Trophoblast cell (in vitro differentiated cells and primary cell): Measurements from ENCODE around the gene TMEM150A.
A peak's percentile ranks its signal among the peaks of the same experiment; 100 is the strongest.

Source experiments
- DNase-seq, 2 donors: peaks; one replicate each; pipeline ENCODE4 v3.0.0-alpha.2; 2016
- H2AFZ ChIP-seq: 2 replicates; pipeline ENCODE4 v1.6.1; 2013; ENCODE audit warnings: low read length, moderate library complexity, mild to moderate bottlenecking; ENCODE audit not compliant: insufficient read depth, poor library complexity
- H2AK5ac ChIP-seq: 2 replicates; pipeline ENCODE4 v1.6.1; 2013; ENCODE audit warnings: mild to moderate bottlenecking, low read length
- H2BK120ac ChIP-seq: 2 replicates; pipeline ENCODE4 v1.6.1; 2013; ENCODE audit warnings: low read length, mild to moderate bottlenecking, moderate library complexity; ENCODE audit not compliant: insufficient read depth, poor library complexity
- H2BK12ac ChIP-seq: 2 replicates; pipeline ENCODE4 v1.6.1; 2013; ENCODE audit warnings: mild to moderate bottlenecking, low read length, moderate library complexity
- H2BK5ac ChIP-seq: 2 replicates; pipeline ENCODE4 v1.6.1; 2013; ENCODE audit warnings: low read length, low read depth, moderate library complexity, mild to moderate bottlenecking; ENCODE audit not compliant: poor library complexity
- H3K14ac ChIP-seq: 2 replicates; pipeline ENCODE4 v1.6.1; 2013; ENCODE audit warnings: mild to moderate bottlenecking, low read length
- H3K18ac ChIP-seq: 2 replicates; pipeline ENCODE4 v1.6.1; 2013; ENCODE audit warnings: mild to moderate bottlenecking, low read length
- H3K23ac ChIP-seq: 2 replicates; pipeline ENCODE4 v1.6.1; 2013; ENCODE audit warnings: low read length
- H3K27ac ChIP-seq: 2 replicates; pipeline ENCODE4 v1.5.1; 2013; ENCODE audit warnings: low read depth, mild to moderate bottlenecking, inconsistent platforms, low read length, moderate library complexity
- H3K27me3 ChIP-seq: 2 replicates; pipeline ENCODE4 v1.6.1; 2013; ENCODE audit warnings: inconsistent platforms, mild to moderate bottlenecking, low read length, moderate library complexity; ENCODE audit not compliant: insufficient read depth
- H3K36me3 ChIP-seq, 2 experiments: 1 replicate in 1 of 2; 2 replicates in 1 of 2; pipeline ENCODE4 v1.6.1; 2013; ENCODE audit warnings: low read length in 2 of 2, mild to moderate bottlenecking in 2 of 2, moderate library complexity in 1 of 2; ENCODE audit not compliant: insufficient read depth in 2 of 2, control insufficient read depth in 1 of 2
- H3K4ac ChIP-seq: 2 replicates; pipeline ENCODE4 v1.6.1; 2013; ENCODE audit warnings: low read depth, mild to moderate bottlenecking, low read length, moderate library complexity
- H3K4me1 ChIP-seq, 2 experiments: 1 replicate in 1 of 2; 2 replicates in 1 of 2; pipeline ENCODE4 v1.6.1; 2013; ENCODE audit warnings: low read length in 2 of 2, mild to moderate bottlenecking in 2 of 2, moderate library complexity in 1 of 2; ENCODE audit not compliant: insufficient read depth in 2 of 2, control insufficient read depth in 1 of 2
- H3K4me2 ChIP-seq: 2 replicates; pipeline ENCODE4 v1.6.1; 2013; ENCODE audit warnings: inconsistent platforms, mild to moderate bottlenecking, low read length, moderate library complexity
- H3K4me3 ChIP-seq: 2 replicates; pipeline ENCODE4 v1.5.1; 2013; ENCODE audit warnings: mild to moderate bottlenecking, low read depth, low read length, inconsistent platforms
- H3K79me1 ChIP-seq: one replicate; pipeline ENCODE4 v1.6.1; 2013; ENCODE audit warnings: low read length
- H3K79me2 ChIP-seq: 2 replicates; pipeline ENCODE4 v1.6.1; 2013; ENCODE audit warnings: low read length, mild to moderate bottlenecking; ENCODE audit not compliant: control insufficient read depth, insufficient read depth, poor library complexity
- H3K9ac ChIP-seq: 2 replicates; pipeline ENCODE4 v1.6.1; 2013; ENCODE audit warnings: mild to moderate bottlenecking, low read length
- H3K9me3 ChIP-seq: 2 replicates; pipeline ENCODE4 v1.6.1; 2013; ENCODE audit warnings: low read depth, mild to moderate bottlenecking, control low read depth, inconsistent platforms, low read length; ENCODE audit not compliant: insufficient read depth
- H4K12ac ChIP-seq: 2 replicates; pipeline ENCODE4 v1.6.1; 2013; ENCODE audit warnings: low read depth, mild to moderate bottlenecking, low read length, moderate library complexity
- H4K8ac ChIP-seq: 2 replicates; pipeline ENCODE4 v1.6.1; 2013; ENCODE audit warnings: low read depth, mild to moderate bottlenecking, low read length, moderate library complexity
- H4K91ac ChIP-seq: one replicate; pipeline ENCODE4 v1.6.1; 2013; ENCODE audit warnings: low read depth, mild to moderate bottlenecking, low read length, moderate library complexity
- WGBS: extraction: QIAGEN DNeasy Blood & Tissue Kit; methylation state at CpG from one replicate; pipeline ENCODE4 v1.1.7; 2013; ENCODE audit warnings: missing lambda C conversion rate; ENCODE audit not compliant: insufficient read length, insufficient coverage; ENCODE audit errors: extremely low coverage; 5-methylcytosine and 5-hydroxymethylcytosine counted together

TMEM150A gene

DNA sequence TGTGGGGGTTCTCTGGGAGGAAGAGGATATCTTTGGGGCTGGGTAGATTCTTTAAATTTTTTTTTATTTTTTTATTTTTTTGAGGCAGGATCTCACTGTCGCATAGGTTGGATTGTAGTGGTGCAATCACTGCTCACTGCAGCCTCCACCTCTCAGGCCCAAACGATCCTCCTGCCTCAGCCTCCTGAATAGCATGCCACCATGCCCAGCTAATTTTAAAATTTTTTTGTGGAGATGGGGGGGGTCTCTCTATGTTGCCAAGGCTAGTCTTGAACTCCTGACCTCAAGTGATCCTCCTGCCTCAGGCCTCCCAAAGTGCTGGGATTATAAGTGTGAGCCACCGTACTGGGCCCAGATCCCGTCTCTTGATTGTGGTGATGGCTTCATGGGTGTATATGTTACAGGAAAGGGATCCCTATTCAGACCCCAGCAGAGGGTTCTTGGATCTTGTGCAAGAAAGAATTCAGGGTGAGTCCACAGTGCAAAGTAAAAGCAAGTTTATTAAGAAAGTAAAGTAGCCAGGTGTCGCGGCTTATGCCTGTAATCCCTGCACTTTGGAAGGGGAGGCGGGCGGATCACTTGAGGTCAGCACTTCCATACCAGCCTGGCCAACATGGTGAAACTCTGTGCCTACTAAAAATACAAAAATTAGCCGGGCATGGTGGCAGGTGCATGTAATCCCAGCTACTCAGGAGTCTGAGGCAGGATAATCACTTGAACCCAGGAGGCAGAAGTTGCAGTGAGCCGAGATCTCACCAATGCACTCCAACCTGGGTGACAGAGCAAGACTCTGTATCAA, 11.4 kb upstream of the TMEM150A start:
- Histone ChIP-seq H3K9ac (no peak overlapping the region), H3K4me2 (no peak overlapping the region), H3K36me3 (peaks cover 9% of the 10 kb centered on the region in 2 experiments), H3K4me3 (no peak overlapping the region), H4K91ac (no peak overlapping the region), H4K12ac (no peak overlapping the region), H3K27ac (no peak overlapping the region), H4K8ac (no peak overlapping the region), H2BK12ac (no peak overlapping the region), H3K79me2 (peaks cover 8% of the 10 kb centered on the region), H2BK5ac (no peak overlapping the region), H3K18ac (no peak overlapping the region), H3K79me1 (peaks cover 11% of the 10 kb centered on the region), H3K23ac (no peak overlapping the region), H2AFZ (no peak overlapping the region), H3K14ac (no peak overlapping the region), H3K9me3 (no peaks in the 10 kb centered on the region), H3K27me3 (no peaks in the 10 kb centered on the region), H2AK5ac (no peak overlapping the region), H3K4me1 (peaks cover 0 to 3% of the 10 kb centered on the region in 2 experiments), H3K4ac (no peak overlapping the region), H2BK120ac (no peak overlapping the region)
- DNase-seq, result no peak
- no CpG with 5 or more reads among the region's 10 CpGs for WGBS

DNA sequence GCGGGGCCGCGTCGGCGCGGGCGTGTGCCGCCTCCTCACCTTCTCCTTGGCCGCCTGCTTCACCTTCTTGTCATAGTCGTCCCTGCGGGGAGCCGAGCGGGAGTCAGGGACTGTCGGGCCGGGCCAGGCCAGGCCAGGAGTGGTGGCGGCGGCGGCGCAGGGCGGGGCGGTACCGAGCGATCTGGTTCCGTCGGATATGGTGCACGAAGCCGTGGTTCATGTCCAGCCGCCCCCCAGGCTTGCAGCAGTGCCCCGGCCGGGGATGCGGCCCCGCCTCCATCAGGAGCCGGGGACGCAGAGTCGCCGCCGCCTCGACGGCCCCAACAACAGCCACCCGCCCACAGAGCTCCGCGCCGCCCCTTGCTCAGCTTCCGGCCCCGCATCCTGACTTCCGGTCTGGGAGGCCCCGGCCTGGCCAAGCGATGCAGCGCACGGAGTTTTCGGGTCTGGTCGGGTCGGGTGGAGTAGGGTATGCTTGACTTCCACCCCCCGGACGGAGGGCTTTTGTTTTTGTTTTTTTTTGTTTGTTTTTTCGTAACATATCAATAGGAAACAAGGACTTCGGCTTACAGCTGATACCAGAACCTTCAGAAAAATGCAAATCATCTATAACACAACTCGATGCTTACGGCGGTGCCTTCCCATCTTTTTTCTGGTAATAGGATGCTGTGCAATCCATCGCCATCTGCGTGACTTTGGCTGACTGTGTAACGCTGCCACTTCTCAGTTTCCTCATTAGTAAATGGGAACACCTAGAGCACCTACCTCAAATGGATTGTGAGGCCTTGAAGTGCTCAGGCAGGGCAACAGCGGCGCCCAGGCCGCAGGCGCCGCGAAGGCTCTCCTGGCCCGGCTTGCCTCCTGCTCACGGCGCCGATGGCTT, 9.4 kb upstream of the TMEM150A start, which contains the start of gene C2orf68:
C2orf68 (minus strand) TSS at position 362 of the 883 bp plus-strand sequence; CDS start at position 280, 82 bp downstream.
- DNase-seq, result peak; percentile 87 to 89
- no peaks in the 10 kb centered on the region for H3K27me3 ChIP-seq
- H4K12ac ChIP-seq, result peak within 1 kb of the TSS; percentile 57
- peak within 1 kb of the TSS; percentile 89 for H3K9ac ChIP-seq
- peak within 1 kb of the TSS; percentile 53 for H2AFZ ChIP-seq
- no peak within 1 kb of the TSS for H3K23ac ChIP-seq
- H3K36me3 ChIP-seq, result peaks cover 14 to 20% of the 10 kb centered on the region in 2 experiments
- H3K9me3 ChIP-seq, result no peaks in the 10 kb centered on the region
- H3K79me1 ChIP-seq, result peaks cover 11% of the 10 kb centered on the region
- H2BK120ac ChIP-seq, result peak within 1 kb of the TSS; percentile 88
- H3K14ac ChIP-seq, result peak within 1 kb of the TSS; percentile 81
- peak within 1 kb of the TSS; percentile 69 for H3K18ac ChIP-seq
- H3K27ac ChIP-seq, result peak within 1 kb of the TSS; percentile 61
- peak within 1 kb of the TSS; percentile 38 for H2AK5ac ChIP-seq
- peak within 1 kb of the TSS; percentile 97 for H3K4me2 ChIP-seq
- H3K4me3 ChIP-seq, result peak within 1 kb of the TSS; percentile 99
- no CpG with 5 or more reads among the region's 73 CpGs for WGBS
- H4K8ac ChIP-seq, result peak within 1 kb of the TSS; percentile 74
- H2BK5ac ChIP-seq, result peak within 1 kb of the TSS; percentile 75
- peak within 1 kb of the TSS; percentile 48 for H3K4ac ChIP-seq
- peaks cover 0 to 3% of the 10 kb centered on the region in 2 experiments for H3K4me1 ChIP-seq
- no peak within 1 kb of the TSS for H2BK12ac ChIP-seq
- H3K79me2 ChIP-seq, result peaks cover 8% of the 10 kb centered on the region
- H4K91ac ChIP-seq, result peak within 1 kb of the TSS; percentile 91

- peak overlapping the region; percentile 91 for H4K91ac ChIP-seq
- peaks cover 14 to 20% of the 10 kb centered on the region in 2 experiments for H3K36me3 ChIP-seq
- H3K4me2 ChIP-seq, result peak overlapping the region; percentile 97
- H3K4me3 ChIP-seq, result peak overlapping the region; percentile 99
- peak overlapping the region; percentile 81 for H3K14ac ChIP-seq
- no peak overlapping the region for H3K23ac ChIP-seq
- peak overlapping the region; percentile 75 for H2BK5ac ChIP-seq
- no peaks in the 10 kb centered on the region for H3K9me3 ChIP-seq
- H2BK120ac ChIP-seq, result peak overlapping the region; percentile 88
- peak overlapping the region; percentile 89 for H3K9ac ChIP-seq
- peaks cover 0 to 3% of the 10 kb centered on the region in 2 experiments for H3K4me1 ChIP-seq
- peak overlapping the region; percentile 41 for H2AFZ ChIP-seq
- no peaks in the 10 kb centered on the region for H3K27me3 ChIP-seq
- peak overlapping the region; percentile 61 for H3K27ac ChIP-seq
- H2BK12ac ChIP-seq, result no peak overlapping the region
- H3K18ac ChIP-seq, result peak overlapping the region; percentile 69
- peak overlapping the region; percentile 38 for H2AK5ac ChIP-seq
- H3K4ac ChIP-seq, result peak overlapping the region; percentile 48
- peak overlapping the region; percentile 74 for H4K8ac ChIP-seq
- WGBS, result no CpG with 5 or more reads among the region's 24 CpGs
- H3K79me2 ChIP-seq, result peaks cover 7% of the 10 kb centered on the region
- H3K79me1 ChIP-seq, result peaks cover 11% of the 10 kb centered on the region
- peak overlapping the region; percentile 50 for H4K12ac ChIP-seq
- no peak for DNase-seq
Observed at GRCh38 chr2:85611217-85611704, 8.8 kb upstream of the TMEM150A start.
